Endometrial microvascular endothelial cells (primary cell): ENCODE data around the gene GDI2. TPM values are rescaled to one million over a fixed set of nuclear protein-coding genes. Genes with fewer than 3 reads are reported as not detected.
"Not testable (repeated sequence)": the region's sequence is repeated elsewhere in the genome, so short reads cannot be mapped to it uniquely, and the experiment has no call there.

ENCODE experiments used
- in situ Hi-C: cut with HindIII; loops from 2 replicates; pipeline ENCODE4 v1.10.0; 2017; ENCODE audit warnings: low sequenced_read_pairs, low pct_unique_long_range_greater_than_20kb; ENCODE audit errors: inconsistent ontology term
- total RNA-seq: library from RNA; depleted of rRNA; stranded (reverse); fragments of >200 nt; gene quantifications from one replicate; pipeline ENCODE4 v1.2.3, GENCODE V29; 2015; ENCODE audit errors: inconsistent ontology term

GDI2 gene
- total RNA-seq, 1 donor from 2014 or later, result 408 TPM

GRCh38 chr10:5805260-5805659 is 8.0 kb downstream of the GDI2 start:
- in situ Hi-C loops, result no loop called here

DNA sequence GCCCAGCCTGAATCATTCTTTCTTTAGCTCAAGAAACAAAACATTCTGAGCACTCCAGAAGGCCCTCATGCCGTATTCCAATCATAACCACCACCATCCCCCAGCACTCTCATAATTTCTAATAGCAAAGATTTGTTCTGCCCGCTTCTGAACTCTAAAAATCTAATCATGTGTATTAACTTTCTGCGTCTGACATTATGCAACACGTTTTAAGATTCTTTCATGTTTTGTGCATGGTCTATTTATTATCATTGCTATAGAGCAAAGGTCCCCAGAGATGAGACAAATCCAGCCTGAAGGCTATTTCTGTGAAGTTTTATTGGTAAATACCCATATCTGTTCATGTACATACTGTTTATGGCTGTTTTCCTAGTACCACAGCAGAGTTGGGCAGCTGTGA is 8.8 kb downstream of the GDI2 start:
- in situ Hi-C loops, result no loop called here

DNA sequence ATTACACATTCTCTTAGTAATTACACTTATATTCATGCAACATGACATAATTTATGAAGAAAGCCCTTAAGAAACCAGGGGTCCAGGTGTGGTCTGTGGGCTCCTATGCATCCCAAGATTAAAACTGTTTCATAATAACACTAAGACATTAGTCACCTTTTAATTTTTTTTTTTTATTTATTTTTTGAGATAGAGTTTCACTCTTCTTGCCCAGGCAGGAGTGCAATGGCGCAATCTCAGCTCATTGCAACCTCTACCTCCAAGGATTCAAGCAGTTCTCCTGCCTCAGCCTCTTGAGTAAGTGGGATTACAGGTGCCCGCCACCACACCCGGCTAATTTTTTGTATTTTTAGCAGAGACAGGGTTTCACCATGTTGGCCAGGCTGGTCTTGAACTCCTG is 12.5 kb downstream of the GDI2 start:
- in situ Hi-C loops, result no loop called here

DNA sequence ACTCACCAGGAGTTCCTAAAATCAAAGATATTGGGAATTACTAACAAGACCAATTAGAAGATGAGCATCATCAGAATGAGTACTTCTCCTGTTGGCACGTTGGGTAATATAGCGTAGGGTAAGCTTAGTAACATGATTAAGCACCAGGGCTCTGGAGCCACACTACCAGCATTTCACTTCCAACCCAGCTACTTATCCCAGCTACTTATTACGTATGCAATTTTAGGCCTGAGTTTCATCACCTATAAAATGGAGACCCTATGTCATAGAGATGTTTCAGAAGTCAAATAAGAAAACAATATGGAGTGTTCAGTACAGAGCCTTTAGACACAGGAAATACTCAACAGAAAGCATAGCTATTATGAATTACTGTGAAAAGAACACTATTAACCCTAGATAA is 19.0 kb downstream of the GDI2 start:
- in situ Hi-C loops, result no loop called here

- in situ Hi-C loops, result no loop called here
These were observed 23.6 kb downstream of the GDI2 start for GRCh38 chr10:5789626-5790025.

DNA sequence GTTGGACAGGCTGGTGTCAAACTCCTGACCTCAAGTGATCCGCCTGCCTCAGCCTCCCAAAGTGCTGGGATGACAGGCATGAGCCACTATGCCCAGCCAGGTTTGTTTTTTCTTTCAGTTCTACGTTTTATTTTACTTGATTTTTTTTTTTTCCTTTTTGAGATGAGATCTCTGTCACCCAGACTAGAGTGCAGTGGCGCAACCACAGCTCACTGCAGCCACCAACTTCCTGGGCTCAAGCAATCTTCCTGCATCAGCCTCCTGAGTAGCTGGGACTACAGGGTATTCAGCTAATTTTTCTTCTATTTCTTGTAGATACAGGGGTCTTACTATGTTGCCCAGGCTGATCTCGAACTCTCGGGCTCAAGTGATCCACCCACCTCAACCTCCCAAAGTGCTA is 24.3 kb downstream of the GDI2 start:
- in situ Hi-C loops, result no loop called here

GRCh38 chr10:5783300-5783699 is 29.9 kb downstream of the GDI2 start:
- in situ Hi-C loops, result no loop called here

DNA sequence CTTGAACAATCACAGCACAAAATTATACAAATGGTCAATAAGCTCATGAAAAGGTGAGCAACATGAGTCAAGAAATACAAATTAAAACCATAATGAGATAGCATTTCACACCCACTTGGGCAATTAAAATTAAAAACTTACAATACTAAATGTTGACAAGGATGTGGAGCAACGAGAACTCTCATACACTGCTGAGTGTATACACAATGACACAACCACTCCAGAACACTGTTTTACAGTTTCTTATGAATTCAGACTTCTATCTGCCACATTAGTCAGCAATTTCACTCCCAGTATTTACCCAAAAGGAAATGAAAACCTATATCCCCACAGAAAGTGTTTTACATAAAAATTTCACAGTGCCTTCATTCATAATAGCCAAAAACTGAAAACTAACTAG is 31.1 kb downstream of the GDI2 start:
- in situ Hi-C loops, result no loop called here

DNA sequence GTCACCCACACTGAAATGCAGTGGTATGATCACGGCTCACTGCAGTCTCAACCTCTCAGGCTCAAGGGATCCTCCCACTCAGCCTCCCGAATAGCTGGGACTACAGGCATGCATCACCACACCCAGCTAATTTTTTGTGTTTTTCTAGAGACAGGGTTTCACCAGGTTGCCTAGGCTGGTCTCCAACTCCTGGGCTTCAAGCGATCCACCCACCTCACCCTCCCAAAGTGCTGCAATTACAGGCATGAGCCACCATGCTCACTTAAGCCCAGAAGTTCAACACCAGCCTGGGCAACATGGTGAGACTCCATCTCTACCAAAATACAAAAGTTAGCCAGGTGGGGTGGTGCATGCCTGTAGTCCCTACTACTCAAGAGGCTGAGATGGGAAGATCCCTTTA is 33.5 kb downstream of the GDI2 start:
- in situ Hi-C loops, result no loop called here

DNA sequence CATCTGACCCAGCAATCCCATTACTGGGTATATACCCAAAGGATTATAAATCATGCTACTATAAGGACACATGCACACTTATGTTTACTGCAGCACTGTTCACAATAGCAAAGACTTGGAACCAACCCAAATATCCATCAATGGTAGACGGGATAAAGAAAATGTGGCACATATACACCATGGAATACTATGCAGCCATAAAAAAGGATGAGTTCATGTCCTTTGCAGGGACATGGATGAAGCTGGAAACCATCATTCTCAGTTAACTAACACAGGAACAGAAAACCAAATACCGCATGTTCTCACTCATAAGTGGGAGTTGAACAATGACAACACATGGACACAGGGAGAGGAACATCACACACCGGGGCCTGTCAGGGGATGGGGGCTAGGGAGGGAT is 35.5 kb downstream of the GDI2 start:
- in situ Hi-C loops, result not testable (repeated sequence)

DNA sequence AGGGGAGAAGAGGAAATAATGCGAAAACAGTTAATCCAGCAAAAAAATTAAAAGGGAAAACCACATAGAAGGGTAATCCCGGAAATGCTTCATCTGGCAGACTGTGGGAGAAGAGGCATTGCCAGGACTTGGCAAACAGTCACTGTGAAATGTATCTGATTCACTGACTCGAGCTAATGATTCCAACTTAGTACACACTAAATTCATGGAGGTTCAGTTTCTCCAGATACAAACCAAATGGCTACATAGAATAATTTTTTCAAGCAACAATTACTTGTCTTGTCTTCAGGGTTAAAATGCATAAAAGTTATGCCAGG is 36.4 kb downstream of the GDI2 start:
- in situ Hi-C loops, result no loop called here

GRCh38 chr10:5776136-5776880 is 36.9 kb downstream of the GDI2 start:
- in situ Hi-C loops, result no loop called here

DNA sequence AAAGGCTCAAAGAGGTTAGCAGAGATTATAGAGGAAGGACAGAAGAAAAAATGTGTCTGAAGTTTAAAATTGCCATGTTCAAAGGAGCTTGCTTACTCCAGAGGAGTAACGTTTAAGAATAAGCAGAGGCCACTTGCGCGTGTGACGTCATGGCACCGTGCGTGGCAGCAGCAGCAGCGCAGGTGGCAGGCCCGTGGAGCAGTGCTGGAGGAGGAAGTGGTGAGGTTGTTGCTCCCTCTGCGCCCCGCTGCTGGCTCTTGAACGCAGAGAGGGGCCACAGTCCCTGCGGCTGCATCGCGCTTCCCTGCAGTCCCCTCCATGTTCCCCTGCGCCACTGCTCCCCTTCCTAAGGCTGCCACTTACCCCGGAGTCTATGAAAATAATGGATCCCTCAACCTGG is 37.5 kb downstream of the GDI2 start:
- in situ Hi-C loops, result no loop called here

GRCh38 chr10:5774987-5775620 is 38.1 kb downstream of the GDI2 start:
- in situ Hi-C loops, result no loop called here

DNA sequence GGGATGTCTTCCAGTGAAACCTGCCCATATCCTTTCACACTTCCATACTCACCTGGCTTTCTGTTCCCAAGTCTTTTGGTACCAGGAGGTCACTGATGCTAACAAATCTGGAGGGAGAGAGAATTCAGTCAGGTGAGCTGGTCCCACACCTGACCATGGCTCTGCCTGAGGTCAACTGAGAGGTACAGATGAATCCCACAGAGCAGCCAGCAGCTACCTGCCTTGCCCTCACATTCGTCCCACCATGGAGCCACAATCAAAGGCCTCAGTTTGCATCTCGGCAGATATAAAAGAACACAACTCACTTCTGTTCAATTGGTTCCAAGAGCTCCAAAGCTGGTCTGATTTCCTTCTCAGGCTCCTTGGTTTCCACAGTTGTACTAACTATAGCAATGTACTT is 47.0 kb downstream of the GDI2 start:
- in situ Hi-C loops, result no loop called here

- in situ Hi-C loops, result no loop called here
These were observed 47.6 kb downstream of the GDI2 start for GRCh38 chr10:5765617-5766016.

- in situ Hi-C loops, result no loop called here
These were observed 48.6 kb downstream of the GDI2 start for GRCh38 chr10:5764422-5765297.

GRCh38 chr10:5762531-5762930 is 50.7 kb downstream of the GDI2 start:
- in situ Hi-C loops, result no loop called here

GRCh38 chr10:5761220-5761619 is 52.0 kb downstream of the GDI2 start:
- in situ Hi-C loops, result no loop called here

GRCh38 chr10:5760515-5760914 is 52.7 kb downstream of the GDI2 start:
- in situ Hi-C loops, result no loop called here
